ENCODE results near the gene RGS19.

DNA sequence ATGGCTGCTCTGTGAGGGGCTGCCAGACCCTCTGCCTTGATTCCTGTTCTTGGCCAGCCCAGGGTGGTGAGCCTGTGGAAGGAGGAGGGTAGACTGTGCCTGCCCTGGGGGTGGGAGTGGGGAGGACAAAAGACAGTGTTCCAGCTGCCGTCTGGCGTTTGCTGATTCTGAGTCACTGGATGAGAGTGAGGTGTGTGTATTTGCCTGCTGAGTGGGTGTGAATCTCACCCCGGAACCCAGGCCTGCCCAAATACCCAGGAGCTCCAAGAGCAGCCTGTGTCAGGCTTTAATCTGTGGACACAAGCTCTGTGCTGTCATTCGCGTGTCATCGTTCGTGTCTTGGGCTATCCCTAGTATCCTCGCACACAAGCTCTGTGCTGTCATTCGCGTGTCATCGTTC, 7.5 kb upstream of the RGS19 start:
- TF ChIP-seq GTF2F1 (IDR thresholded peaks at IDR 0.05; ENCODE audit: borderline replicate concordance, low read depth, low read length) (no peak), FOSL1 (IDR thresholded peaks at IDR 0.05; ENCODE audit: insufficient read depth, low read depth, low read length) (no peak), SAP30 (IDR thresholded peaks at IDR 0.05; ENCODE audit: insufficient read depth, insufficient replicate concordance, low read length) (no peak), SP2 (IDR thresholded peaks at IDR 0.05; ENCODE audit: low read length) (no peak), HDAC6 (IDR thresholded peaks at IDR 0.05; ENCODE audit: low read depth, low read length) (no peak), TEAD4 (IDR thresholded peaks at IDR 0.05; ENCODE audit: low read depth, low read length) (no peak), RXRA (IDR thresholded peaks at IDR 0.05; ENCODE audit: insufficient read depth, low read depth, low read length) (no peak), TAF1 (IDR thresholded peaks at IDR 0.05; ENCODE audit: low read depth, low read length) (no peak)
- TF ChIP-seq, protein P1, sequence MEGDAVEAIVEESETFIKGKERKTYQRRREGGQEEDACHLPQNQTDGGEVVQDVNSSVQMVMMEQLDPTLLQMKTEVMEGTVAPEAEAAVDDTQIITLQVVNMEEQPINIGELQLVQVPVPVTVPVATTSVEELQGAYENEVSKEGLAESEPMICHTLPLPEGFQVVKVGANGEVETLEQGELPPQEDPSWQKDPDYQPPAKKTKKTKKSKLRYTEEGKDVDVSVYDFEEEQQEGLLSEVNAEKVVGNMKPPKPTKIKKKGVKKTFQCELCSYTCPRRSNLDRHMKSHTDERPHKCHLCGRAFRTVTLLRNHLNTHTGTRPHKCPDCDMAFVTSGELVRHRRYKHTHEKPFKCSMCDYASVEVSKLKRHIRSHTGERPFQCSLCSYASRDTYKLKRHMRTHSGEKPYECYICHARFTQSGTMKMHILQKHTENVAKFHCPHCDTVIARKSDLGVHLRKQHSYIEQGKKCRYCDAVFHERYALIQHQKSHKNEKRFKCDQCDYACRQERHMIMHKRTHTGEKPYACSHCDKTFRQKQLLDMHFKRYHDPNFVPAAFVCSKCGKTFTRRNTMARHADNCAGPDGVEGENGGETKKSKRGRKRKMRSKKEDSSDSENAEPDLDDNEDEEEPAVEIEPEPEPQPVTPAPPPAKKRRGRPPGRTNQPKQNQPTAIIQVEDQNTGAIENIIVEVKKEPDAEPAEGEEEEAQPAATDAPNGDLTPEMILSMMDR (IDR thresholded peaks at IDR 0.05; ENCODE audit: control extremely low read depth in 1 of 3, insufficient read depth in 1 of 3, low read depth in 1 of 3, low read length in 3 of 3) = no peak
- TF ChIP-seq, protein P2, sequence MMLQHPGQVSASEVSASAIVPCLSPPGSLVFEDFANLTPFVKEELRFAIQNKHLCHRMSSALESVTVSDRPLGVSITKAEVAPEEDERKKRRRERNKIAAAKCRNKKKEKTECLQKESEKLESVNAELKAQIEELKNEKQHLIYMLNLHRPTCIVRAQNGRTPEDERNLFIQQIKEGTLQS (IDR thresholded peaks at IDR 0.05; ENCODE audit: insufficient read depth, low read depth, low read length) = no peak
